ENCODE data around the gene HES3. TPM values are rescaled to one million over a fixed set of nuclear protein-coding genes. Genes with fewer than 3 reads are reported as not detected.

HES3 gene
- total RNA-seq, 1 experiment from 2014 or later, result not detected

DNA sequence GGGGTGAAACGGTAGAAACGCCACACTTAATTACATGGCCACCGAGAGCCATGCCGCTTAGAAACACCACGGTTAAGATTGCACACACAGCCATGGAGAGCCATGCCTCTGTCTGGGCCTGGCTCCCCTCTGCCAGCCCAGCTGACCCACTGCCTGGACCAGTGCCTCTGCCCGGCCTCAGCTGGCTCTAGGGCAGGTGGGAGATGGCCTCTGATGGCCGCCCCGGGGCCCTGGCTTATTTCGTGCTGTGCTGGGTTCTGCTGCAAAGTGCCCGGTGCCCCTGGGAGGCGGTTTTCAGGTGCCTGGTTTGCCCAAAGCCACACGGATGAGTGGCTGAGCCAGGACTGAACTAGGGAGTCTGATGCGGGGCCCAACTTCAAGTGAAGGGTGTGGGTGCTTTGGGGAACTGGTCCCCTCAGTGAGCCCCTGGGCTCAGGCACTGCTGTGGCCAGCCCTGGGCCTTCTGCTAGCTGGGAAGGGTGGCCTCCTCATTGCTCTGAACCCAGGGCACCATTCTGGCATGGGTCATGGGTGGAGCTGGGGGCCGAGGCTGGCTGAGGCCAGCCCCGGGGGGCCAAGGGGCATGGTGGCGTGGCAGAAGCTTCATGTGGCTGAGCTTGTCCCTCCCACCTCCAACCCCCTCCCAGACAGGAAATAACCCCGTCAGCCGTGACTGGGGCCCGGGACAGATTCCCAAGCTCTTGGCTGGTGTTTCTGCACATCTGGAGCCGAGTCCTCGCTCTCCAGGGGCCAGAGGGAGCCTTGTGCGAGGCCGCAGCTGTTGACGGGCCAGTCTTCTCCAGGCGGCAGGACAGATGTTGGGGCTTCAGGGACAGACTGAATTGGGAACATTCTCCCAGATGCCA is 18.8 kb downstream of the HES3 start:
- no peak for DNase-seq (ENCODE audit: low read depth)

- DNase-seq (ENCODE audit: low read depth), result no peak
Observed at GRCh38 chr1:6263716-6264115, 19.7 kb downstream of the HES3 start.

DNA sequence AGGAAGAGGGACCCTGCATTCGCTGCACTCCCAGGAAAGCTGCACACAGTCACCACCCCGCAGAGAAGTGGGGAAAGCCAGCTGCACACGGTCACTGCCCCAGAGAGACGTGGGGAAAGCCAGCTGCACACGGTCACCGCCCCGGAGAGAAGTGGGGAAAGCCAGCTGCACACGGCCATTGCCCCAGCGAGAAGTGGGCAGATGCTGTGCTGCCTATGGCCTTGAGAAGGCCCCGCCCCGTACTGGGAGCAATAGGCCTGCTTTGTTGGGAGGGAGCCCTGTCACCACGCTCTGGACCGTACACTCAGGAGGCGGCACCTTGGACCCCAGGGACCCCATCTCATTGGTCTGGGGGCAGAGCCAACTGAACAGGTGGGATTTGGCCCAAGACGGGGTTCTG is 21.2 kb downstream of the HES3 start:
- no peak for DNase-seq (ENCODE audit: low read depth)

DNA sequence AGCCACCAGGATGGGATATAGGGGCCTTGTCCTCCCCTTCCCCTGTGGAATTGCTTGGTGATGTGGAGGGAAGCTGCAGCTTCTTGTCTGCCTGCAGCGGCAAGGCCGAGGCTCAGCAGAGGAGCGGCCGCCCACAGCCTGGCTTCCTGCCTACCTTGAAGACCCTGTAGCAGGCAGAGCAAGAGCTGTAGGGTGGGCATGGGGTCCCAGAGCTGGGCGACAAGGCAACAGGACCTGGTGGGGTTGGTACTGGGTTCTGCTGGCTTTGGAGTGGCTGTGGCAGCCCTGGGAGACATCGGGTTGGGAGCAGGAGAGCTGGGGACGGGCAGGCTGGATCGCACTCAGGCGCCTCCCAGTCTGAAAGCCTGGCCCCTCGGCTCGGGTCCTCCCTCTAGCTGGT is 22.7 kb downstream of the HES3 start:
- DNase-seq (ENCODE audit: low read depth), result no peak

DNA sequence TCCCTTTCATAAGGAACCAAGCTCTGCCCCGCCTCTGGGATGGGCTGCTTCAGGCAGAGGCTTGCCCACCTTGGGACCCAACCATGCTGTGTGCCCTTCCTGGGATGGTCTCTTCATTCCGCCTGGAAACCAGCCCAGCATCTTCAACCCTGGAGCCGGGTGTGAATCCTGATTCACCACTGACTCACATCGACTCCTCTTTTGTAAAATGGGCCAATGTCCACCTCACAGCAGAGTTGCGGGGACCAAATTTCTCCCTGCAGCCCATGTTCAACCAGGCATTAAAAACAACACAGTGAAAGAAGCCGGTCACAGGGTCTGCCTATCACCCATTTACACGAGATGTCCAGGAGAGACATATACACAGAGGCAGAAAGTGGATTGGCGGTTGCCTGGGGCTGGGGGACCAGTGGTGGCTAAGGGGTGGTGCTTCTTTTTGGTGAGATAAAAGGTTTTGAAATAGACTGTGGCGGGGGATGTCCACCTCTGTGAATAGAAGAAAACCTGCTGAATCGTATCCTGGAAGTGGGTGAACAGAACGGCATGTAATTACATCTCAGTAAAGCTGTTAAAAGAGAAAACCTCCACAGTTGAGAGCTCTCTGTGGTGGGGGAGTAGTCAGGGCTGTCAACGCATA is 23.8 kb downstream of the HES3 start:
- DNase-seq (ENCODE audit: low read depth), result peak; percentile 10

GRCh38 chr1:6268415-6268814 is 24.4 kb downstream of the HES3 start:
- no peak for DNase-seq (ENCODE audit: low read depth)

DNA sequence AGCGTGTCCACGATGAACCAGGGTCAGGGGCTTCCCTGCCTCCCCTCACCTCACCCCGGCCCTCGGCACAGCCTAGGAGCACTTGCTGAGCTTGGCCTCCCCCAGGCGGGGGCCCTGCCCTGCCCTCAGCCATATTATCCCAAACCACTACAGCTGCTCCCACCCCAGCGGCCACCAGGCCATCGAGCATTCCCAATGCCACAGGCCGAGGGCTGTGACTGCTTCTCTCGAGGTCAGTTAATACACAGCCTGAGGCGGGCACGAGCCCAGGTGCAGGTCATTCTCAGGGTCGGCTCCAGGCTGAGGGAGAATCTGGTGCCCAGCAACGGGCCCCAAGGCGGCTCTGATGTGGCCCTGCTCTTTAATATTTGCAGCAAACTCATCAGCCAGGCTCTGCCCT is 25.3 kb downstream of the HES3 start:
- no peak for DNase-seq (ENCODE audit: low read depth)

GRCh38 chr1:6269720-6270400 is 25.9 kb downstream of the HES3 start:
- no peak for DNase-seq (ENCODE audit: low read depth)

DNA sequence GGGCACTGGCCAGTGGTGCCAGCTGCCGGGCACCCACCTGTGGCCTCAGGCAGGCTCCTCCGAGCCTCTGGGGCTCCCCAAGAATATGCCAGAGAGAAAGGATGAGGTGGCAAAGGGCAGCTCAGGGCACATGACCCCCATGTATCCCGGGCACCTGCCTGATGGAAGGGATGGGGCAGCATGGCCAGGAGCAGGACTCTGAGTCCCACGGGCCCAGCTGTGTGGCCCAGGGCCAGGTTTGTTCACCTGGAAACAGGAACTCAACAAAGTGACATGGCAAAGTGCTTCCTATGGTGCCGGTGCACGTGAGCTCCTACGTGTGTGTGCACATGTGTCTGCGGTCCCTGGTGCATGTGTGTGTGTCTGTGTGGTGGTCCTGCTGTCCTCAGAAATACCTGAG is 26.4 kb downstream of the HES3 start:
- DNase-seq (ENCODE audit: low read depth), result no peak

GRCh38 chr1:6271006-6271405 is 27.0 kb downstream of the HES3 start:
- DNase-seq (ENCODE audit: low read depth), result no peak

DNA sequence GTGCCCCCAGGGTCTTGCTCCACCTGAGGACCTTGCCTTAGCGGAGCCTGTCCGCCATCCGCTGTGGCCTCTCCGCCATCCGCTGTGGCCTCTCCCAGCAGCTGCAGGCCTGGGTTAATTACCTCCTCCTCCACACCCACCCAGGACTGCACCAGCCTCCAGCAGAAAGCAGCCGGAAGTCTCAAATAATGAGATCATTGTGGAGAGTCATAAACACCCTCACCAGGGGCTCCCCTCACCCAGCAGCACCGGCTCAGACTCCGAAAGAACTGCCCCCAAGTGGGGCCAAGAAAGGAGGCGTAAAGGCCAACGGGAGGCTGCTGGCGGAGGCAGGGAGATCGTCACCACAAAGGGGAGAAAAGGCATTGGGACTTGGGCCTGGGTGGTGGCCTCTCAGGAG is 27.6 kb downstream of the HES3 start:
- DNase-seq (ENCODE audit: low read depth), result no peak

GRCh38 chr1:6272452-6272851 is 28.5 kb downstream of the HES3 start:
- DNase-seq (ENCODE audit: low read depth), result no peak

DNA sequence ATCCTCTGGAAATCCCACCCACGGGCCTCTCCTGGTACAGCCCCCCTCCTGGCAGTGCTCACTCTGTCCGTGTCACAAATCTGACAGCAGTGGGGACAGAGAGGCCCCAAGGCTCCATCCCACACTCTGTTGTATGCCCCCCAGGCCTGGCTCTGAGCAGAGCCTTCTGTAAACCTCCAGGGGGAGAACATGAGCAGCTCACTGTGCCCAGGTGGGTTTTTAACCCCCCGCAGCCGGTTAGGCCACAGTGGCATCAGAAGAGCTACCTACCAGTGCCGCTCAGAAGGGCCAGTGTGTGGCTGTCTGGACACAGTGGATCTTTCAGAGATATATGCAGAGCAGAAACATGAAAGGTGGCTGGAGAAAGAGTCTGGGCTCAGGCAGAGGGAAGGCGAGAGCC is 28.9 kb downstream of the HES3 start:
- no peak for DNase-seq (ENCODE audit: low read depth)

- peak; percentile 60 for DNase-seq (ENCODE audit: low read depth)
Observed at GRCh38 chr1:6273380-6273891, 29.5 kb downstream of the HES3 start.

DNA sequence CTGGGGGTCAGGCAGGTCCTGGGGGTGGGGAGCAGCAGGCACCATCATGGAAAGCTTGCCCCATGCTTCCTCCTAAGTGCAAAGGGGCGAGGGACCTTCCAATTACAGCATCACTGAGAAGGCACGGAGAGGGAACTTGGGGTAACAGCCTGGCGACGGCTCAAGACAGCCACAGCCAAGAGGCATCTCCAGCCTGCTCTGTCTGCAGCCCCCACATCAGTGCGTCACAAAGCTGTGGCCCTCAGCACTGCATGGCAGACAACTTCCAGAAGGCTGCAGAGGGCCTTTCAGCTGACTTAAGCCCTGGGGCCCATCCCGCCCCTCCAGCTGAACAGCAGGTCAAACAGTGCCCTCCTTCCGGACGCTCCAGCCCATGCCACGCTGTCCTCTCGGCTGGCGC is 30.1 kb downstream of the HES3 start:
- DNase-seq (ENCODE audit: low read depth), result no peak

GRCh38 chr1:6274622-6275139 is 30.7 kb downstream of the HES3 start:
- no peak for DNase-seq (ENCODE audit: low read depth)

DNA sequence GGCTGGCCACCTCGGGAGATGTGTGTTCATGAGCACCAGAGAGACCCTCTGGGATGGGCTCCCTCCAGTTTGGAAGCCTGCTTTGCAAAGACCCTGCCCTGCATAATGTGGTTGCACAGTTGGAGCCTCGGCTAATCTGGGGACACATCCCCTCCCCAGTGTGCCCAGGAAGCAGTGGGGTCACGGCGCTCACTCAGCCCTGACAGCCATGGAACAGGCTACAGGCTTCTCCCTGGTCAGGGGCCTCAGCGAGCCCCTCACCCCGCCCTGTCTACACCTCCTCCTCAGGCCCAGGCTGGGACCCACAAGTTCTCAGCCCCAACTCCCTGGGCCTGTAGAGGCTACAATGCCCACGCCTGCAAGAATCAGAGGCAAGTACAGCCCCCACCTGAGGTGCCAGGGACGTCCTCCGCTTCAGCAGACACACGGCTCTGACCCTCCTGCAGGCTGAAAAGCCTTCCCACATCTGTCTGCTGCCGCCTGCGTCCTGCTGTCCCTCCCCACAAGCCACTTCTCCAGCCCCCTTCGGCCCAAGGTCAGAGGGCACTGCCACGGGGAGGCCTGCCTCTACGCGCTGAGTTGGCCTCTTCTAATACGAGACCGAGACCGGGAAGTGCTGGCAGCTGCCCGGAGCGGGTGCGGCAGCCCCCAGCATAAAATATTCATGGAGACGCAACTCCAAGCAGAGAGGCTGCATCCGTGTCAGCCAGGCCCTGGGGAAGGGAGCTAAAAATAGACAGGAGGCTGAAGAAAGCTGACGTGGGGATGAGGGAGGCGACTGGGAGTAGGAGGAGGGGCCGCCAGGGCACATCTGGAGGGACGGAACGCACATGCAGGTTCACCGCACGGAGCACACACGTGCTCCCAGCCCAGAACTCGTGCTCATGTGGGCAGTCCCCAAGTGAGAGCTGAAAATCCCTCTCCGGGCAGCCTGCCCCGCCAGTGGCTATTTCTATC is 32.1 kb downstream of the HES3 start:
- peak; percentile 77 for DNase-seq (ENCODE audit: low read depth)

DNA sequence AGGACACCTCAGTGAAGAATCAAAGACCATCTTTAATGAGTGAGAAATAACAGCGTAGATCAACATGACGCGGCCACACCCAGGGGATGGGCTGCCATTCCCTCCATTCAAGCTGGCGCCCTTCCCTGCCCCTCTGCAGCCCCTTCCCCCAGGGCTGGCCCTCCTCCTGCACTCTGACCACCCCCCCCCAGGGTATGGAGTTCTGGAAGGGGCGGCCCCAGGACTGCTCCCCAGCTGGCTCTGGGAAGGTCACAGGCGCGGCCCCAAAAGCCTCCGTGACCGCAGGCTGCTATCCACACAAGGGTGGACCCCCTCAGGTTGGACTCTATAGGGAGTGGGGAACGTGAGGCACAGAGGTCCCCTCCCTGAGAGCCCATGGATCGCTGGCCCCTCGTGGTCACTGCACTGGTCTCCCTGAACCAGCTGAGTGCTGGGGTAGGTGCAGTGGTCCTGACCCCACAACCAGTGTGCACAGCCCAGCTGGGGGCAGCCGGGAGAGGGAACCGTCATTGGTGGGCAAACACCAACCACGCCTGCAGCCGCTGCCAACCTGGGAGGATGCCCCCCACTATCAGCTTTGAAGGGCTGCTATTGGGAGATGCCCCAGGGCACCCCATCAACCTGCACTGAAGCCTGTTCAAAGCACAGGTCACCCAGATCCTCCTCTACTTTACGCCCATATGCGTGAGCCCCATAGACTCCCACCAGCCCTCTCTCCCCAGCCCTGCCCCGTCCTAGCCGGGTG is 33.0 kb downstream of the HES3 start:
- no peak for DNase-seq (ENCODE audit: low read depth)

GRCh38 chr1:6278263-6278662 is 34.3 kb downstream of the HES3 start:
- no peak for DNase-seq (ENCODE audit: low read depth)

DNA sequence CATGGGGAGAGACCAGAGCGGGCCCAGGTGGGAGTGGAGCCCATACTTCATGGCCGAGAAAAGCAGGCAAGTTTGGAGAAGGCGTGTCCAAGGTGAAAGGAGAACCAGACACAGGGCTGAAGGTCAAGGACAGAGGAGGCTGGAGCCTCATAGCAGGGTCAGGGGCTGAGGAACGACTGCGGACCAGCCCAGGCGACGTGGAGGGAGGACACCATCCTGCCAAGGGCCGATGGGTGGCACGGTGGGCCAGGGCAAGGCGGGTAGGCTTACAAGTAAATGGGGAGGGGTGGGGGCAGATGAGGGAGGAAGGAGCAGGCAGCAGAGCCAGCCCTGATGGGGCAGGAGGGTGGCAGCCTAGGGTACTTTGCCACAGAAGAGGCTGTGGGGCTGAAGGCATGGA is 35.1 kb downstream of the HES3 start:
- DNase-seq (ENCODE audit: low read depth), result no peak

Measured in LHCN-M2 (cell line).